ENCODE results near the gene BDKRB1. TPM values are rescaled to one million over a fixed set of nuclear protein-coding genes. Genes with fewer than 3 reads are reported as not detected.
A peak's percentile ranks its signal among the peaks of the same experiment; 100 is the strongest.

Gene BDKRB1
- total RNA-seq, 1 donor from 2014 or later = not detected

DNA sequence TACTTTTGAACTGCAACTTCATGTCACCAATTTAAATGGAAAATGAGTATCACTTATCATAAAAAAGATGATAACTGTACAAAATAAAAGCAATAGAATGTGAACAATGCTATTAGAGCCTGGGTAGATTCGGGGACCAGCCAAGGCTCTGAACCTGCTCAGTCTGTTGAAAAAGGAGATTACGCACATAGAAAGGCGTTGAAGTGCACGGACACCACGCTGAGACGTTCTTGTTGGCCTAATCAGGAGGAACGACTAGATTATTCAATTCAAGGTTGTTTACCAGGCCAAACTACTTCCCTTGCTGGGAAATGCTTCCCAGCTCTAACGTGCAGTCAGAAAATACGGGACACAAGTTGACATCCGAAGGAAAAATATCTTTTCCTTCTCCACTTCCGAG is 23.5 kb upstream of the BDKRB1 start:
- TF ChIP-seq CTCF (IDR thresholded peaks at IDR 0.05) = no peak
- no peak for TF ChIP-seq EZH2phosphoT487 (IDR thresholded peaks at IDR 0.05)
- H3K4me1 Mint-ChIP-seq = peaks cover 41% of the 10 kb centered on the region
- peak overlapping the region; percentile 98 for H3K27ac Mint-ChIP-seq
- Histone ChIP-seq H3K36me3 (no peaks in the 10 kb centered on the region), H3K4me1 (peaks cover 17% of the 10 kb centered on the region), H3K4me3 (no peak overlapping the region), H3K27ac (peak overlapping the region; percentile 13), H3K9ac (no peak overlapping the region), H4K20me1 (ENCODE audit: low read depth) (peaks cover 5% of the 10 kb centered on the region), H3K9me3 (ENCODE audit: low read depth) (no peaks in the 10 kb centered on the region), H3K4me2 (peak overlapping the region; percentile 30), H3K27me3 (no peaks in the 10 kb centered on the region), H3F3A (ENCODE audit: low read depth) (peaks cover 15% of the 10 kb centered on the region), H2AFZ (replicated peaks) (no peak overlapping the region), H3K79me2 (ENCODE audit: low read depth) (no peaks in the 10 kb centered on the region)
- peaks cover 10% of the 10 kb centered on the region for H3K27me3 Mint-ChIP-seq (ENCODE audit: insufficient read depth, low read depth)
- no peak overlapping the region for H3K4me3 Mint-ChIP-seq
- peaks cover 10% of the 10 kb centered on the region for H3K9me3 Mint-ChIP-seq
- DNase-seq (ENCODE audit: low spot score) = peak; percentile 75
- H3K36me3 Mint-ChIP-seq = peaks cover 1% of the 10 kb centered on the region

- Histone ChIP-seq H3K4me2 (no peak overlapping the region), H3K9ac (no peak overlapping the region), H3K79me2 (ENCODE audit: low read depth) (no peaks in the 10 kb centered on the region), H3K4me1 (peaks cover 17% of the 10 kb centered on the region), H3F3A (ENCODE audit: low read depth) (peaks cover 15% of the 10 kb centered on the region), H3K4me3 (no peak overlapping the region), H3K27ac (no peak overlapping the region), H2AFZ (replicated peaks) (no peak overlapping the region), H3K27me3 (no peaks in the 10 kb centered on the region), H4K20me1 (ENCODE audit: low read depth) (peaks cover 5% of the 10 kb centered on the region), H3K36me3 (no peaks in the 10 kb centered on the region), H3K9me3 (ENCODE audit: low read depth) (no peaks in the 10 kb centered on the region)
- Mint-ChIP-seq H3K9me3 (peaks cover 3% of the 10 kb centered on the region), H3K4me3 (no peak overlapping the region), H3K27me3 (ENCODE audit: insufficient read depth, low read depth) (peaks cover 10% of the 10 kb centered on the region), H3K36me3 (no peaks in the 10 kb centered on the region), H3K27ac (peak overlapping the region; percentile 85), H3K4me1 (peaks cover 41% of the 10 kb centered on the region)
- DNase-seq (ENCODE audit: low spot score) = no peak
- TF ChIP-seq CTCF (IDR thresholded peaks at IDR 0.05) = no peak
- TF ChIP-seq EZH2phosphoT487 (IDR thresholded peaks at IDR 0.05) = no peak
- TF ChIP-seq EZH2 (IDR thresholded peaks at IDR 0.05) = no peak
These were observed 22.3 kb upstream of the BDKRB1 start for GRCh38 chr14:96233661-96234060.

DNA sequence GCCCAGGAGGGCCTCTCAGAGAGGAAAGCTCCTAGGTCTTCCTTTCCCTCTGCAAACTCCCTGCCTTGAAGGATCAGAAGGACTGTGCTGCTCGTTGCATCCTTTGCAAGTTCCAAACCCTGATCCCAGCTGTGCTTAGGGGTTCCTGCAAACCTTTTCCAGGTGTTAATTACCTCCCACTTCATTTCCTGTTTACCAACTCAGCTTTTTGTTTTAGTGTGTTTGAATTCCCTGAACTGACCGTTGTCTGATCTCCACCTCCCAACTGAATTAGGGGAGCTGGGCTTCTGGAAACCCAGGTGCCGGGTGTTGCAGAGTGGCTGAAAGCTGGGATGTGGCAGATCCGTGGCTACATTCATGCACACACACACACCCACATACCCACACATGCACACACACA is 20.6 kb upstream of the BDKRB1 start:
- Histone ChIP-seq H2AFZ (replicated peaks) (no peak overlapping the region), H3K4me2 (no peak overlapping the region)
- H3K4me3 Mint-ChIP-seq = no peak overlapping the region

More for the DNA sequence above, 20.6 kb upstream of the BDKRB1 start:
- DNase-seq (ENCODE audit: low spot score) = no peak
- peaks cover 17% of the 10 kb centered on the region for H3K4me1 ChIP-seq
- peaks cover 11% of the 10 kb centered on the region for H3K27me3 Mint-ChIP-seq (ENCODE audit: insufficient read depth, low read depth)
- H4K20me1 ChIP-seq (ENCODE audit: low read depth) = peaks cover 5% of the 10 kb centered on the region
- TF ChIP-seq CTCF (IDR thresholded peaks at IDR 0.05) (no peak), EZH2phosphoT487 (IDR thresholded peaks at IDR 0.05) (no peak), EZH2 (IDR thresholded peaks at IDR 0.05) (no peak)
- H3K4me3 ChIP-seq = no peak overlapping the region
- no peaks in the 10 kb centered on the region for H3K79me2 ChIP-seq (ENCODE audit: low read depth)
- H3F3A ChIP-seq (ENCODE audit: low read depth) = peaks cover 15% of the 10 kb centered on the region
- no peaks in the 10 kb centered on the region for H3K36me3 Mint-ChIP-seq
- no peak overlapping the region for H3K9ac ChIP-seq
- H3K27me3 ChIP-seq = no peaks in the 10 kb centered on the region
- H3K9me3 ChIP-seq (ENCODE audit: low read depth) = no peaks in the 10 kb centered on the region
- H3K27ac ChIP-seq = no peak overlapping the region
- H3K36me3 ChIP-seq = no peaks in the 10 kb centered on the region
- H3K27ac Mint-ChIP-seq = no peak overlapping the region
- no peaks in the 10 kb centered on the region for H3K9me3 Mint-ChIP-seq
- H3K4me1 Mint-ChIP-seq = peaks cover 41% of the 10 kb centered on the region
